ENCODE data around the gene GOLGA6L9. TPM values are rescaled to one million over a fixed set of nuclear protein-coding genes. Genes with fewer than 3 reads are reported as not detected.
"Not testable (repeated sequence)": the region's sequence is repeated elsewhere in the genome, so short reads cannot be mapped to it uniquely, and the experiment has no call there.

Gene GOLGA6L9
- total RNA-seq, 1 donor from 2014 or later: 1.2 TPM

- H3K4me3 Mint-ChIP-seq; H3K36me3 Mint-ChIP-seq (ENCODE audit: low read depth); H3K9me3 Mint-ChIP-seq; H3K4me1 Mint-ChIP-seq (ENCODE audit: low read depth); H3K27me3 Mint-ChIP-seq (ENCODE audit: insufficient read depth); intact Hi-C loops (cut with micrococcal nuclease); H3K27ac Mint-ChIP-seq; DNase-seq (ENCODE audit: low spot score): not testable (repeated sequence)
Measured at GRCh38 chr15:82475345-82475967, 45.8 kb downstream of the GOLGA6L9 start.

- H3K9me3 Mint-ChIP-seq; H3K27ac Mint-ChIP-seq; H3K27me3 Mint-ChIP-seq (ENCODE audit: insufficient read depth); H3K4me1 Mint-ChIP-seq (ENCODE audit: low read depth); intact Hi-C loops (cut with micrococcal nuclease); H3K4me3 Mint-ChIP-seq; H3K36me3 Mint-ChIP-seq (ENCODE audit: low read depth); DNase-seq (ENCODE audit: low spot score): not testable (repeated sequence)
Measured at GRCh38 chr15:82476697-82477342, 47.2 kb downstream of the GOLGA6L9 start.

- H3K4me3 Mint-ChIP-seq; H3K9me3 Mint-ChIP-seq; H3K36me3 Mint-ChIP-seq (ENCODE audit: low read depth); H3K4me1 Mint-ChIP-seq (ENCODE audit: low read depth); intact Hi-C loops (cut with micrococcal nuclease); H3K27me3 Mint-ChIP-seq (ENCODE audit: insufficient read depth); H3K27ac Mint-ChIP-seq; DNase-seq (ENCODE audit: low spot score): not testable (repeated sequence)
Measured at GRCh38 chr15:82477343-82478057, 47.9 kb downstream of the GOLGA6L9 start.

Other genes starting within 250 kb of the GOLGA6L9 start
- gene EFL1, start 167.1 kb upstream of the GOLGA6L9 start, total RNA-seq: 25.2 and 25.6 TPM in 2 replicates
- 0.54 and 0.57 TPM in 2 replicates for gene SAXO2, start 167.0 kb upstream of the GOLGA6L9 start, total RNA-seq
- 0.32 and 1.2 TPM in 2 replicates for gene GOLGA6L10, start 80.3 kb upstream of the GOLGA6L9 start, total RNA-seq
- gene RPS17, start 110.6 kb downstream of the GOLGA6L9 start, total RNA-seq: 2,478 and 2,503 TPM in 2 replicates
- gene CPEB1, start 217.5 kb downstream of the GOLGA6L9 start, total RNA-seq: not detected in 2 replicates